Measurements from ENCODE around the gene ATG2A. TPM values are rescaled to one million over a fixed set of nuclear protein-coding genes. Genes with fewer than 3 reads are reported as not detected.

ATG2A gene
- total RNA-seq, 1 donor from 2014 or later = 28.7 TPM

DNA sequence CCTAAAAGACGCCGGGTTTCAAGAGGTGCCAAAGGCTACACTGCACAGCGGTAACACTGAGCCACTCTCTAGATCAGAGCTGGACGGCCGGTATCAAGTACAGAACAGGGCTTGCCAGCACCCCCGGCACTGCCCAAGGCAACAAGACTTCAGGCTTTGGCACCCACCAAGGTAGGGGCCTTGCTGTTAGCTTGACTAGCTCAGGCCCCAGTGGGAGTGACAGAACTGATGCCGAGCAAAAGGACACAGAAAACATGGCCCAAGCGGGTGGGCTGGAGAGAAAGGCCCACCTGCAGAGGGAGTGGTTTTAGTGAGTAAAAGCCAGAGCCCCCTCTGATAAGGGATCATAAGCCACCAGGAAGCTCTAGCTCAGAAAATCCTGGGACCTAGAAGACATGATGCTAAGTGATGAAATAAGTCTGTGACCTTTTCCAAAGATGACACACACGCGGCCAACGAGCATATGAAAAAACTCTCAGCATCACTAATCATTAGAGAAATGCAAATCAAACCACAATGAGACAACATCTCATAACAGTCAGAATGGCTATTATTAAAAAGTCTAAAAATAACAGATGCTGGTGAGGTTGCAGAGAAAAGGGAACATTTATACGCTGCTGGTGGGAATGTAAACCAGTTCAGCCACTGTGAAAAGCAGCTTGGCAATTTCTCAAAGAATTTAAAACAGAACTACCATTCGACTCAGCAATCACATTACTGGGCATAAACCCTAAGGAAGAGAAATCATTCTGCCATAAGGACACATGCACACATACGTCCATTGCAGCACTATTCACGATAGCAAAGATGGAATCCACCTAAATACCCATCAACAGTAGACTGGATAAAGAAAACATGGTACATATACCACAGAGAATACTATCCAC, 51.5 kb downstream of the ATG2A start:
- no peaks in the 10 kb centered on the region for H3K9me3 Mint-ChIP-seq (ENCODE audit: unreplicated experiment)

DNA sequence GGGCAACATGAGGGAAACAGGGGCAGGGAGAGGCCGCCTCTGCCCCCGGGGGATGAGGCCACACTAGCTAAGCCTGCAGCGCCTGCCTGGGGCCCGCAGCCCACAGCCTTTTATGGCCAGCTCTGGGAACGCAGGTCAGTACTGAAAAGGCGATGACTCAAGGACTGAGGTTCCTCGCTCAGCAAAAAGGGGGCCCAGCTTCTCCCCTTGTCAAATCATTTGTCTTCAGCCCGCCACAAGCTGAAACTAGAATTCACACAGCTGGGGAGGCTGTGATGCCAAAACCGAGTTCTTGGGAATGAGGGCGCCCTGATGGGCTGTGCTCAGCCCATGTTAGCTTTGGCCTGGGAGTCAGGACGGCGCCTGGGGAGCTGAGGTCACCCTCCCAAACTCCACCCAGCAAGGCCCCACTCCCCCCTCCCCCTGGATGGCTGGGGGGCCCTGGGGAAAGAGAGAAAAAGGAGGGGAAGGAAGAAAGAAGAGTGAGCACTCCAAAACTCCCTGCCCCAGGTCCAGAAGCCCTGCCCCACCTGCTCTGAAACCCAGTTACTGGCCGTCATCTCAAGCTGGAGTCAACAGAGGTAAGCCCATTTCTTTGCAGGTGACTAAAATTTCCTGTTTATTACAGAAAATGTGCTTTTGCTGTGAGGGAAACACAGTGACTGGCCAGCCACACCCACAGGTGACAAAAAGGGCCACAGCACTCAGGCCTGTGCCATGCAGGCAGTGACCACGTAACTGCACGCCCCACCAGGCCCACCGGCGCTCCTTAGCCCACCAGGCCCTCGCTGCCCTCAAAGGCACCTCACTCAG, 52.3 kb downstream of the ATG2A start:
- H3K4me1 Mint-ChIP-seq (ENCODE audit: unreplicated experiment) = peaks cover 62% of the 10 kb centered on the region
- no peaks in the 10 kb centered on the region for H3K9me3 Mint-ChIP-seq (ENCODE audit: unreplicated experiment)
- DNase-seq (ENCODE audit: extremely low spot score, unreplicated experiment) = no peak
- TF ChIP-seq, protein P1, sequence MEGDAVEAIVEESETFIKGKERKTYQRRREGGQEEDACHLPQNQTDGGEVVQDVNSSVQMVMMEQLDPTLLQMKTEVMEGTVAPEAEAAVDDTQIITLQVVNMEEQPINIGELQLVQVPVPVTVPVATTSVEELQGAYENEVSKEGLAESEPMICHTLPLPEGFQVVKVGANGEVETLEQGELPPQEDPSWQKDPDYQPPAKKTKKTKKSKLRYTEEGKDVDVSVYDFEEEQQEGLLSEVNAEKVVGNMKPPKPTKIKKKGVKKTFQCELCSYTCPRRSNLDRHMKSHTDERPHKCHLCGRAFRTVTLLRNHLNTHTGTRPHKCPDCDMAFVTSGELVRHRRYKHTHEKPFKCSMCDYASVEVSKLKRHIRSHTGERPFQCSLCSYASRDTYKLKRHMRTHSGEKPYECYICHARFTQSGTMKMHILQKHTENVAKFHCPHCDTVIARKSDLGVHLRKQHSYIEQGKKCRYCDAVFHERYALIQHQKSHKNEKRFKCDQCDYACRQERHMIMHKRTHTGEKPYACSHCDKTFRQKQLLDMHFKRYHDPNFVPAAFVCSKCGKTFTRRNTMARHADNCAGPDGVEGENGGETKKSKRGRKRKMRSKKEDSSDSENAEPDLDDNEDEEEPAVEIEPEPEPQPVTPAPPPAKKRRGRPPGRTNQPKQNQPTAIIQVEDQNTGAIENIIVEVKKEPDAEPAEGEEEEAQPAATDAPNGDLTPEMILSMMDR (IDR thresholded peaks at IDR 0.05) = no peak
- peak overlapping the region; percentile 88 for H3K27ac Mint-ChIP-seq (ENCODE audit: unreplicated experiment)
- H3K27me3 Mint-ChIP-seq (ENCODE audit: unreplicated experiment) = no peaks in the 10 kb centered on the region
- peaks cover 3% of the 10 kb centered on the region for H3K36me3 Mint-ChIP-seq (ENCODE audit: unreplicated experiment)
- peak overlapping the region; percentile 14 for H3K4me3 Mint-ChIP-seq (ENCODE audit: unreplicated experiment)

More for the DNA sequence above, 51.5 kb downstream of the ATG2A start:
- Mint-ChIP-seq H3K27me3 (ENCODE audit: unreplicated experiment) (no peaks in the 10 kb centered on the region), H3K36me3 (ENCODE audit: unreplicated experiment) (peaks cover 3% of the 10 kb centered on the region), H3K4me3 (ENCODE audit: unreplicated experiment) (no peak overlapping the region), H3K4me1 (ENCODE audit: unreplicated experiment) (peaks cover 69% of the 10 kb centered on the region), H3K27ac (ENCODE audit: unreplicated experiment) (peak overlapping the region; percentile 88)
- DNase-seq (ENCODE audit: extremely low spot score, unreplicated experiment) = no peak
- TF ChIP-seq, protein P1 (IDR thresholded peaks at IDR 0.05) = no peak

DNA sequence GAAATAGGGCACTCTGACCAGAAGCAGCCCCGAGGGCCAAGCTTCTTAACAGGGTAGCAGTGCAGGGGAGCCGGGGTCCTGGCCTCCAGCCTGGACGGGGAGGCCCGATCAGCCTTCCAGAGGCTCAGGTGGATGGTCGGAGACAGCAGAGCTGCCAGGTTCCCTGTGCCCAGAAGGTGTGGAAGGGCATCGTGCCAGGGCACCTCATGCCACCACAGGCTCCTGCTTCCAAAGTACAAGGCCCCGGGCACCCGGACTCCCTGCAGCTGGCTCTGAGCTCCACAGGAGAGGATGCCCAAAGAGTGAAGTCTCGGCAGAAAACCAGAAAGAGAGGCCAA, 52.9 kb downstream of the ATG2A start:
- DNase-seq (ENCODE audit: extremely low spot score, unreplicated experiment) = no peak
- Mint-ChIP-seq H3K36me3 (ENCODE audit: unreplicated experiment) (peaks cover 3% of the 10 kb centered on the region), H3K27ac (ENCODE audit: unreplicated experiment) (peak overlapping the region; percentile 88), H3K9me3 (ENCODE audit: unreplicated experiment) (no peaks in the 10 kb centered on the region), H3K27me3 (ENCODE audit: unreplicated experiment) (no peaks in the 10 kb centered on the region), H3K4me3 (ENCODE audit: unreplicated experiment) (no peak overlapping the region), H3K4me1 (ENCODE audit: unreplicated experiment) (peaks cover 56% of the 10 kb centered on the region)
- TF ChIP-seq, protein P1 (IDR thresholded peaks at IDR 0.05) = no peak

DNA sequence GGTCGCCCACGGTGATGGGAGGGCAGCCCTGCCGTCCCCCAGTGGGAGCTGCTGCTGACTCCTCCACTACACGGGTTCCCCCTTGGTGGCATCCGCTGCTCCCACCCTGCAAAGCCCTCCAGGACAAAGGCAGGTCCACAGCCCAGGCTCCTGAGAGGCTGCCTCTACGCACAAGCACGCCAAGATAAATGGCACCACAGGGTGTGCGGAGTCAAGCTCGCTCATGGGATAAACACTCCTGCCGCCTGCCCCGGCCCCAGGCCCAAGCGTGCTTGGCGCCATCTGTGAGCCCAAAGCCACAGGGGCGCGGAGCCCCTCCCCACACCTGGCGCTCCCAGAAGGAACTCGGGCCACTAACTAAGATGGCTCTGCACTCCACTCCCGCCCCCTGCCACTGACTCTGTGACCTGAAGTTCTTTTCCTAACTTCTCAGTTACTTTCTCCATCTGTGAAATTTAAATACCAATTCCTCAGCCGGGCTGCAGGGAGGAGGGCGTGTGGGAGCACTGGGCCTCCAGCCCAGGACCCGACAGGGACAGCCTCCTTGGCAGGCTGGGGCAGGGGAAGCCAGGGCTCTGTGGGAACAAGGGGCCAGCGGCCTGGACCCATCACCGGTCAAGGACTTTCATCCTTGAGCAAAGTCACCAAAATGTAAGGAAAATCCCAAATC, 53.5 kb downstream of the ATG2A start:
- H3K4me1 Mint-ChIP-seq (ENCODE audit: unreplicated experiment) = peaks cover 50% of the 10 kb centered on the region
- no peak for DNase-seq (ENCODE audit: extremely low spot score, unreplicated experiment)

More for the DNA sequence above, 53.5 kb downstream of the ATG2A start:
- Mint-ChIP-seq H3K9me3 (ENCODE audit: unreplicated experiment) (no peaks in the 10 kb centered on the region), H3K36me3 (ENCODE audit: unreplicated experiment) (peaks cover 3% of the 10 kb centered on the region), H3K4me3 (ENCODE audit: unreplicated experiment) (no peak overlapping the region), H3K27me3 (ENCODE audit: unreplicated experiment) (no peaks in the 10 kb centered on the region), H3K27ac (ENCODE audit: unreplicated experiment) (peak overlapping the region; percentile 88)
- TF ChIP-seq, protein P1 (IDR thresholded peaks at IDR 0.05) = no peak
